ENCODE measurements around the gene DOCK8.

DOCK8 gene

DNA sequence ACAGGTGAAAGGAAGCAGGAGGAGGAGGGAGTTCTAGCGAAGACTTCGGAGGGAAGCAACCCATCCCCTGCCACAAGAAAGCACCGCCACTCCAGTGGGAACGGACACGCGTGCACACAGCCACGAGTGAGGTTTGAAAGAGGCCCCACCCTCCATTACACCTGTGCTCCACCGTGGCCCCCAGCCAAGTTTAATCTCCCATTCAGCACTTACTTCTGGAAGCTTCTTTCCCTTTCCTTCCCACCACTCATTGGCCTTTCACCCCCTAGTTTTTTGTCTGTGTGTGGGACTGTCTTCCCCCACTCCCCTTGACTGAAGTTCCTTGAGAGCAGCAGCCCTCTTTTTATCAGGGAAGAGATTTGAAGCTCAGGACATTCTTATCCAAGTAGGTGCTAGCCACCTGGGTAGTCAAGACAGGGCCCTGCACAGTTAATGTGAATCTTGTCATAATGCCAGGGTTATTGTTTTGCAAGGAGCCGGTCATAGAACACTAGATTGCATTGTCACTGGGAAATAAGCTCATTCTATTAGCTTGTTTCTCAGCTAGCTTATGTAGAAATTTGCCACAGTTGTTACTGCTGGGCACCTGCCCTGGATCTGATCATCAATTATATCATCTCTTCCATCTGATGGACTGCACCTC, 256.0 kb downstream of the DOCK8 start:
- ATAC-seq: no peak
- no peak for TF ChIP-seq BACH2 (CRISPR knock-in tag; IDR thresholded peaks at IDR 0.05; ENCODE audit: borderline replicate concordance)
- no peak for TF ChIP-seq ZC3H10 (CRISPR knock-in tag; IDR thresholded peaks at IDR 0.05)
- TF ChIP-seq TCF4 (CRISPR knock-in tag; IDR thresholded peaks at IDR 0.05; ENCODE audit: borderline replicate concordance): no peak
- TF ChIP-seq TOX (CRISPR knock-in tag; IDR thresholded peaks at IDR 0.05; ENCODE audit: borderline replicate concordance): no peak
- no peak for TF ChIP-seq RARB (CRISPR knock-in tag; IDR thresholded peaks at IDR 0.05)
- no peak for TF ChIP-seq ESRRG (CRISPR knock-in tag; IDR thresholded peaks at IDR 0.05)
- no peak for TF ChIP-seq SNAI2 (CRISPR knock-in tag; IDR thresholded peaks at IDR 0.05)
- no peak for TF ChIP-seq CSDC2 (CRISPR knock-in tag; IDR thresholded peaks at IDR 0.05)
- no peak for TF ChIP-seq ZNF70 (CRISPR knock-in tag; IDR thresholded peaks at IDR 0.05)
- TF ChIP-seq, protein P1, sequence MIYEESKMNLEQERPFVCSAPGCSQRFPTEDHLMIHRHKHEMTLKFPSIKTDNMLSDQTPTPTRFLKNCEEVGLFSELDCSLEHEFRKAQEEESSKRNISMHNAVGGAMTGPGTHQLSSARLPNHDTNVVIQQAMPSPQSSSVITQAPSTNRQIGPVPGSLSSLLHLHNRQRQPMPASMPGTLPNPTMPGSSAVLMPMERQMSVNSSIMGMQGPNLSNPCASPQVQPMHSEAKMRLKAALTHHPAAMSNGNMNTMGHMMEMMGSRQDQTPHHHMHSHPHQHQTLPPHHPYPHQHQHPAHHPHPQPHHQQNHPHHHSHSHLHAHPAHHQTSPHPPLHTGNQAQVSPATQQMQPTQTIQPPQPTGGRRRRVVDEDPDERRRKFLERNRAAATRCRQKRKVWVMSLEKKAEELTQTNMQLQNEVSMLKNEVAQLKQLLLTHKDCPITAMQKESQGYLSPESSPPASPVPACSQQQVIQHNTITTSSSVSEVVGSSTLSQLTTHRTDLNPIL (CRISPR knock-in tag; IDR thresholded peaks at IDR 0.05; ENCODE audit: low read depth): no peak
- no peak for TF ChIP-seq ZFP30 (CRISPR knock-in tag; IDR thresholded peaks at IDR 0.05)
- TF ChIP-seq CSRNP3 (CRISPR knock-in tag; IDR thresholded peaks at IDR 0.05): no peak
- TF ChIP-seq, protein P2, sequence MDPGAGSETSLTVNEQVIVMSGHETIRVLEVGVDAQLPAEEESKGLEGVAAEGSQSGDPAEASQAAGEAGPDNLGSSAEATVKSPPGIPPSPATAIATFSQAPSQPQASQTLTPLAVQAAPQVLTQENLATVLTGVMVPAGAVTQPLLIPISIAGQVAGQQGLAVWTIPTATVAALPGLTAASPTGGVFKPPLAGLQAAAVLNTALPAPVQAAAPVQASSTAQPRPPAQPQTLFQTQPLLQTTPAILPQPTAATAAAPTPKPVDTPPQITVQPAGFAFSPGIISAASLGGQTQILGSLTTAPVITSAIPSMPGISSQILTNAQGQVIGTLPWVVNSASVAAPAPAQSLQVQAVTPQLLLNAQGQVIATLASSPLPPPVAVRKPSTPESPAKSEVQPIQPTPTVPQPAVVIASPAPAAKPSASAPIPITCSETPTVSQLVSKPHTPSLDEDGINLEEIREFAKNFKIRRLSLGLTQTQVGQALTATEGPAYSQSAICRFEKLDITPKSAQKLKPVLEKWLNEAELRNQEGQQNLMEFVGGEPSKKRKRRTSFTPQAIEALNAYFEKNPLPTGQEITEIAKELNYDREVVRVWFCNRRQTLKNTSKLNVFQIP (CRISPR knock-in tag; IDR thresholded peaks at IDR 0.05; ENCODE audit: borderline replicate concordance, low read depth): no peak

DNA sequence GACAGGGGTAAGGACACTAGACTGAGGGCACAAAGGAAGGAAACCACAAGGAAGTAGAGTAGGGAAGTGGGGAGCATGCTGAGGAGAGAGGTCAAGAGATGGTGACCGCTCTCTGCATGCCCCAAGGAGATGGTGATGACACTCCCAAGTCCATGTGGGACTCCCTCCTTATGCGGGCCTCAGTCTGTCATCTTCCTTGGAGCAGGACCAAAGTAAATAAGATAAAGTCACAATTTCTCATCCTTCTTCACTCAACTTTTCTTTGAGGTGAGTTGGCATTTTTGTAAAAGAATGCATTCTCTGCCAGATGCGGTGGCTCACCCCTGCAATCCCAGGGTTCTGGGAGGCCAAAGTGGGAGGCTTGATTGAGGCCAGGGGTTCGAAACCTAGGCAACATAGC, 256.7 kb downstream of the DOCK8 start:
- TF ChIP-seq, protein P2 (CRISPR knock-in tag; IDR thresholded peaks at IDR 0.05; ENCODE audit: borderline replicate concordance, low read depth): no peak
- no peak for TF ChIP-seq TCF4 (CRISPR knock-in tag; IDR thresholded peaks at IDR 0.05; ENCODE audit: borderline replicate concordance)
- ATAC-seq: no peak

DNA sequence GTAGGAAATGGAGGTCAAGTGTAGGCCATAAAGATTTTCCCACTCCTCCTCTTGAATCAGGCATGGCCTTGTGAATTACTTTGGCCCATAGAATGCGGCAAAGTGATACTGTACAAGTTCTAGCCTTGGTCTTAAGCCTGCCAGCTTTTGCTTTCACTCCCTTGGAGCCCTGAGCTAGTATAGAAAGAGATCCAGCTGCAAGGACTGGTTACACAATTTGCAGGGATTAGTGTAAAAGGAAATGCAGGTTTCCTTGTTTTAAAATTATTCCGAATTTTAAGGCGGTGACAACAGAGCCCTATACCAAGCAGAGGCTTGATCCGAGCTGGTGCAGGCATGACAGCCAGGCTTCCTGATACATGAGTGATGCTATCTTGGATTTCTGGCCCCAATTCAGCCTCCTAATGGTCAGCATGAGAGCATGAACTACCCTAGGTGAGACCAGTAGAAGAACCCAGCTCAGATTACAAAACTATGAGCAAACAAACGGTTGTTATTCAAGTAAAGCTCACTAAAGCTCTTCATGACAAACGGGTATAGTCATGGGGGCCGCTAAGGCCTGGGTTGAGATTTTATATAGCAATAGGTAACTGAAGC, 257.9 kb downstream of the DOCK8 start:
- no peak for TF ChIP-seq TCF4 (CRISPR knock-in tag; IDR thresholded peaks at IDR 0.05; ENCODE audit: borderline replicate concordance)
- no peak for TF ChIP-seq ZNF565 (CRISPR knock-in tag; conservative IDR thresholded peaks at IDR 0.05; ENCODE audit: low read depth)
- no peak for TF ChIP-seq ZNF70 (CRISPR knock-in tag; IDR thresholded peaks at IDR 0.05)
- no peak for TF ChIP-seq ISL1 (CRISPR knock-in tag; IDR thresholded peaks at IDR 0.05)
- TF ChIP-seq TOX (CRISPR knock-in tag; IDR thresholded peaks at IDR 0.05; ENCODE audit: borderline replicate concordance): no peak
- no peak for TF ChIP-seq SNAI2 (CRISPR knock-in tag; IDR thresholded peaks at IDR 0.05)
- TF ChIP-seq CSDC2 (CRISPR knock-in tag; IDR thresholded peaks at IDR 0.05): no peak
- TF ChIP-seq RARB (CRISPR knock-in tag; IDR thresholded peaks at IDR 0.05): no peak

DNA sequence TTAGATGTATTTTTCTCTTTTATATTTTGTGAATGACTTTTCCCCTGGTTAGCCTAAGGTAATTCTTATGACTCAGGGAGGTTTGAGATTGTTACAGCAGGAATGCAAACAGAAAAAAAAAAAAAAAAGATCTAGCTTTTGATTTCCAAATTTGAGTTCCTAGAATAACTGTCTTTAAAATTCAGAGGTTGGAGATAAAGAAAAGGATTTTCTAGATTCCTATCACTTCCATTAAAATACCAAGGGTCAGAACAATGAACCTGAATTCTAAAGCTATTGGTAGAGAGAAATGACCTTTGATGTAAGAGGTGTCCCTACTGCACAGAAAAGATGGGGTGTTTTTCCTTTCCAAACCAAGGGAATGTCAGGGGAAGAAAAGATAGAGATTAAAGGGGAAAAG, 262.5 kb downstream of the DOCK8 start:
- no peak for ATAC-seq
- TF ChIP-seq TCF4 (CRISPR knock-in tag; IDR thresholded peaks at IDR 0.05; ENCODE audit: borderline replicate concordance): no peak

More for the DNA sequence above, 257.9 kb downstream of the DOCK8 start:
- ATAC-seq: no peak

DNA sequence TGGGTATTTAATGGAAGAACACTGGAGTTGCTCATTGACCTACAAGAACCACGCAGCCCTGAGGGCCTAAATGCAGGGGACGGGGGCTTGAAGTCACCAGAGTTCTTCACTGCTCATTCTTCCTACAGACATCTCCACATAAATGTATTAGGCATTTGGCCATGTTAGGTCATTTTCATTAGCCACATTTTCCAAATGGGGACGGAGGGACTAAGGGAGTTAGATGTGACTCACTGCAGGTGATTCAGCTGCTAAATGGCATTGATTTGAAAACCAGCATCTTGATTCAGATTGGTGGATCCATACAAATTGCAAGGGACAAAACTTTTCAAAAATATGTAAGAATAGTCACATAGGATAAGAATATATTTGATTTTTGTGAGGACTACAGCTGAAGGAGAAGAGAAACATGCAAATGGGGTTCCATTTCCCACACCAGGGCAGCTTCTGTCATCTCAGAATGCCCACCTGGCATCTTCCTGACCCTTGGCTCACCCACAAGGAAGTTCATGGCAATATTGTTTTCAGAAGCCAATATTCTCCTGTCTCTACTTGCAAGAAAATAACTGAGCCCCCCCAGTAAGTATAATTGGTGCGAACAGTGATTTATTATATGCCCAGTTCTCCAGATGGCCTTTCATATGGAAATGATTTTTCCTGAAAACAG, 264.8 kb downstream of the DOCK8 start:
- ATAC-seq: no peak
- TF ChIP-seq ARNTL (CRISPR knock-in tag; IDR thresholded peaks at IDR 0.05; ENCODE audit: borderline replicate concordance, low read depth): no peak
- no peak for TF ChIP-seq TOX (CRISPR knock-in tag; IDR thresholded peaks at IDR 0.05; ENCODE audit: borderline replicate concordance)
- no peak for TF ChIP-seq ZNF70 (CRISPR knock-in tag; IDR thresholded peaks at IDR 0.05)
- no peak for TF ChIP-seq OSR1 (CRISPR knock-in tag; IDR thresholded peaks at IDR 0.05)
- TF ChIP-seq, protein P3, sequence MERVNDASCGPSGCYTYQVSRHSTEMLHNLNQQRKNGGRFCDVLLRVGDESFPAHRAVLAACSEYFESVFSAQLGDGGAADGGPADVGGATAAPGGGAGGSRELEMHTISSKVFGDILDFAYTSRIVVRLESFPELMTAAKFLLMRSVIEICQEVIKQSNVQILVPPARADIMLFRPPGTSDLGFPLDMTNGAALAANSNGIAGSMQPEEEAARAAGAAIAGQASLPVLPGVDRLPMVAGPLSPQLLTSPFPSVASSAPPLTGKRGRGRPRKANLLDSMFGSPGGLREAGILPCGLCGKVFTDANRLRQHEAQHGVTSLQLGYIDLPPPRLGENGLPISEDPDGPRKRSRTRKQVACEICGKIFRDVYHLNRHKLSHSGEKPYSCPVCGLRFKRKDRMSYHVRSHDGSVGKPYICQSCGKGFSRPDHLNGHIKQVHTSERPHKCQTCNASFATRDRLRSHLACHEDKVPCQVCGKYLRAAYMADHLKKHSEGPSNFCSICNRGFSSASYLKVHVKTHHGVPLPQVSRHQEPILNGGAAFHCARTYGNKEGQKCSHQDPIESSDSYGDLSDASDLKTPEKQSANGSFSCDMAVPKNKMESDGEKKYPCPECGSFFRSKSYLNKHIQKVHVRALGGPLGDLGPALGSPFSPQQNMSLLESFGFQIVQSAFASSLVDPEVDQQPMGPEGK (CRISPR knock-in tag; IDR thresholded peaks at IDR 0.05; ENCODE audit: borderline replicate concordance): no peak
- no peak for TF ChIP-seq ZFP3 (CRISPR knock-in tag; IDR thresholded peaks at IDR 0.05)
- no peak for TF ChIP-seq ISL1 (CRISPR knock-in tag; IDR thresholded peaks at IDR 0.05)
- TF ChIP-seq ZC3H10 (CRISPR knock-in tag; IDR thresholded peaks at IDR 0.05): no peak
- TF ChIP-seq GLIS3 (CRISPR knock-in tag; IDR thresholded peaks at IDR 0.05): no peak
- no peak for TF ChIP-seq TSHZ2 (CRISPR knock-in tag; IDR thresholded peaks at IDR 0.05)
- no peak for TF ChIP-seq CSDC2 (CRISPR knock-in tag; IDR thresholded peaks at IDR 0.05)

Data from SK-N-SH treated with all-trans-retinoic acid at 6 μM for 48 hours (cell line).